Testis (tissue), 2 donors: ENCODE measurements around the gene PIANP.

Experiments used
- POLR2A ChIP-seq: fragments of 450-650 bp; IDR thresholded peaks from one replicate; pipeline ENCODE4 v1.6.1; 2017; ENCODE audit warnings: antibody characterized with exemption, mild to moderate bottlenecking, moderate library complexity
- TF ChIP-seq, protein P1 (sequence below), 3 experiments: fragments of 450-650 bp in 2 of 3; fragments of 200-600 bp in 1 of 3; sonication (generic) in 1 of 3; IDR thresholded peaks; one replicate each; pipeline ENCODE4 v1.5.1; 2016 to 2019; ENCODE audit warnings: antibody characterized with exemption in 3 of 3, mild to moderate bottlenecking in 2 of 3, moderate library complexity in 1 of 3

DNA sequence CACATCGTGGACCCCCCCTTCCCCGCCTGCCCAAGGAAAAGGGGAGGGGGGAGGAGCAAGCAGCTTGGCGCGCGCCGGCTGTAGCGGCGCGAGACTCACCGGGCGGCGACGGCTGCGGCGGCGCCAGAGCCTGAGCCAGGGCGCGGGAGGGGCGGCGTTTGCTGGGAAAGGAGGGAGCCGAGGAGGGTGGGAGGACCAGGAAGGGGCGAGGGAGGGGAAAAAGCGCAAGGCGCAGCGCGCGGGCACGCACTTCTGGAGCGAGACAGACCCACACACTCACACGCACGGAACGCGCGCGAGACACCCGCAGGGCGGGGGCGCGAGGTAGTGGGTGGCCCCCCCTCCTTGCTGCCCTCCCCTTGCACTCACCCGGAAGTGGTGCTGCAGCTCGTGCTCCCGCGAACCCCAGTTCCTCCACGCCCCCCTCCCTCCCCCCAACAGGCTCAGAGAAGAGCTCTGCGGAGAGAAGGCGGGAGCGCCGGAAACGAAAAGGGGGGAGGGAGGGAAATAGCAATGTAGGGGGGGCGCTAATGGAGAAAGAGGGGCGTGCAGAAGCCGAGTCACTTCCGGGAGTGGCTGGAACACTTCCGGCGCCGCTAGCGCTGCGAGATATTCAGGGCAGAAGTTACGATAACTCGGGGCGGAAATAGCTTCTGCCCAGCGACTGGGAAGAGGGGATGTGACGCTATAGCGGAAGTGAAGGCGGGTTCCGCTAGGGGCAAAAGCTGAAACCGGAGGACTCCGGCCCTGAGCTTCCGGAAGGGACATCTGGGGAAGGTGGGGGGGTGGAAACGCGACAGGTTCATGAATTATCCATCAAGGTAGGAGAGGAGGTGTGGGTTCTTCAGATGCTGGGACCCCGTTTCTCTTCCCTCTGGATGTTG lies 11.4 kb downstream of the PIANP start, which contains the start of gene ZNF384:
- TF ChIP-seq, protein P1, sequence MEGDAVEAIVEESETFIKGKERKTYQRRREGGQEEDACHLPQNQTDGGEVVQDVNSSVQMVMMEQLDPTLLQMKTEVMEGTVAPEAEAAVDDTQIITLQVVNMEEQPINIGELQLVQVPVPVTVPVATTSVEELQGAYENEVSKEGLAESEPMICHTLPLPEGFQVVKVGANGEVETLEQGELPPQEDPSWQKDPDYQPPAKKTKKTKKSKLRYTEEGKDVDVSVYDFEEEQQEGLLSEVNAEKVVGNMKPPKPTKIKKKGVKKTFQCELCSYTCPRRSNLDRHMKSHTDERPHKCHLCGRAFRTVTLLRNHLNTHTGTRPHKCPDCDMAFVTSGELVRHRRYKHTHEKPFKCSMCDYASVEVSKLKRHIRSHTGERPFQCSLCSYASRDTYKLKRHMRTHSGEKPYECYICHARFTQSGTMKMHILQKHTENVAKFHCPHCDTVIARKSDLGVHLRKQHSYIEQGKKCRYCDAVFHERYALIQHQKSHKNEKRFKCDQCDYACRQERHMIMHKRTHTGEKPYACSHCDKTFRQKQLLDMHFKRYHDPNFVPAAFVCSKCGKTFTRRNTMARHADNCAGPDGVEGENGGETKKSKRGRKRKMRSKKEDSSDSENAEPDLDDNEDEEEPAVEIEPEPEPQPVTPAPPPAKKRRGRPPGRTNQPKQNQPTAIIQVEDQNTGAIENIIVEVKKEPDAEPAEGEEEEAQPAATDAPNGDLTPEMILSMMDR (IDR thresholded peaks at IDR 0.05) = peak in 2 of 3 experiments; percentile 34 to 63
- TF ChIP-seq POLR2A = no peak
